Activated T-helper 9 cell treated with anti-CD3 and anti-CD28 coated beads, Interleukin-2, amount 50 U/mL, for 16 hours (primary cell): ENCODE data around the gene PATJ.
"Not testable (repeated sequence)": the region's sequence is repeated elsewhere in the genome, so short reads cannot be mapped to it uniquely, and the experiment has no call there.

Source experiments
- DNase-seq: peaks from one replicate; pipeline ENCODE4 v3.0.0-alpha.2; 2020; ENCODE audit warnings: low read depth

The PATJ gene

DNA sequence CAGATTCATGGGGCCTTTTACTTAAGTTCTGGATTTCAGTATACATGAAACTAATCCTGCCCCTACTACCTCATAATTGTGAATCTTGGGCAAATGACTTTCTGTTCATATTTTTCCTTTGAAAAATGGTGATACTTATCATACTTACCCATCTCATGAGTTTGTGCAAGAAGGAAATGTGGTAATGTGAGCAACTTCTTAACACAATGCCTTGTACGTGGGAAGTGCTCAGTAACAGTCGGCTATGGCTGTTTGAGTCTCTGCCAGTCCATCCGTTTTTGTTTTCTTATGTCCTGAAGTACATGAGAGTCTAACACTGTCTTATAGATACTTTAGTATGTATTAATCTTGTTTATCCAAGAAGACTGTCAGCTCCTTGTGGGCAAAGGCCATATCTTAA lies 86.5 kb downstream of the PATJ start:
- no peak for DNase-seq

DNA sequence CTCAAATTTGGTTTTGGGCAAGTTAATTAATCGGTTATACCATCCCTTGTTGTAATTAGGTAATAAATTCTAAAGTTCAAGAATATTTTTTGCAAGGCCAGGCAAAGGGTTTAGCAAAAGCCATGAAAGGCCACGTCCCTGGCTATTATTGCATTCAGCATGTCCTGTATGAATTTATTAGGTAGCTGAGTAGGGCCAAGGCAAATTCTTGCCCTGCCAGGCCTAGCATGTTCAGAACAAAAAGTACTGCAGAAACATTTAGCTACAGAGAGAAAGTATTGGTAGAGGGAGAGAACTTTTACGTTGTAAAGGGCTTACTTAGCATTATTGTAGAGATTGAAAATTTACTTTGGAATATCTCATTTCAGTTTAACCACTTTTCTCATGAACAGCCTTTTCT lies 94.4 kb downstream of the PATJ start:
- DNase-seq: no peak

DNA sequence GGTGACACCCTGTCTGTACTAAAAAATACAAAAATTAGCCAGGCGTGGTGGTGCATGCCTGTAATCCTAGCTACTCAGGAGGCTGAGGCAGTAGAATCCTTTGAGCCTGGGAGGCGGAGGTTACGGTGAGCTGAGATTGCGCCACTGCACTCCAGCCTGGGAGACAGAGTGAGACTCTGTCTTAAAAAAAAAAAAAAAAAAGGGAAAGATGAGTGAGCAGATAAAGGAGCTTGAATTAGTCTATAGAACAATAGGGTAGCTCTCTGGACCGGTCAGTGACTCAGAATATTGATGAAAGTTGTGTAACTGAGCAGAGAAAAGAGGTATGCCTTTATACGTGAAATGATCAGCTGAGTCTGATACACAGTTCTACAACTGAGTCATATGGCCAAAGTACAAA lies 95.3 kb downstream of the PATJ start:
- not testable (repeated sequence) for DNase-seq

DNA sequence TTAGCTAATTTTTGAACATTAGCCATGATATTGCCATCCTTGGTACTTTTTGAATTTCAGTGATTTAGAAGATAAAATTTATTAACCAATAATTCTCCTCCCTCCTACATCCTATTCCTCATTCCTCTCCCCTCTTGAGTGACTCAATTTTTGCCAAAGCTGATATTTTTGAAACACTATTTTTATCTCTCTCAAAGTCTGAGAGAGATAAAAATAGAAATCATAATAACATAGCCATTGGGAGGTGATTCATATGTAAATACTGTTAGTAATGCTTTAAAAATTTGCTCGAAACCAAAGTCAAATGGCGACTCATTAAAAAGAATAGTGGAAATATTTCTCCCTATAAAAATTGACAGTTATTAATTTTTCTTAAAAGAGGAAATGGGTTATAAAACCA lies 97.4 kb downstream of the PATJ start:
- no peak for DNase-seq

DNA sequence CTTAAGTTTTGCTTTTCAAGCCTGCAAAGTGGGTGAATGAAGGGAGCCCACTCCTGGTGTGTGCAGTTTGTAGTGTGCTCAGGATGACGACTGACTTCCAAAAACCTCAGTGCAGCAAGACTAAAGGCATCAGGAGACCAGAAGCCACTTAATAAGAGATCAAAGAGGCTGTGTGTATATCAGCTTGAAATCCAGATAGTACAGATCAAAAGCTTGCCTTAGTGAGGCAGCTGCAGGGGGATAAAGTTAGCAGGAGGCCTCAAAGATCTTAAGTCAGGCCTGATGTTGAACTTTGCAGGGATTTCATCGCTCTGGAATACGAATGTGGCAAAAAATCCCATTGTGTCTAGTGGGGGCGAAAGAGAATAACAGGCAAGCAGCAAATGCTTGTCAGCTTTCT lies 99.8 kb downstream of the PATJ start:
- DNase-seq: no peak

- DNase-seq: no peak
Measured at GRCh38 chr1:61842863-61843514, 100.7 kb downstream of the PATJ start.

DNA sequence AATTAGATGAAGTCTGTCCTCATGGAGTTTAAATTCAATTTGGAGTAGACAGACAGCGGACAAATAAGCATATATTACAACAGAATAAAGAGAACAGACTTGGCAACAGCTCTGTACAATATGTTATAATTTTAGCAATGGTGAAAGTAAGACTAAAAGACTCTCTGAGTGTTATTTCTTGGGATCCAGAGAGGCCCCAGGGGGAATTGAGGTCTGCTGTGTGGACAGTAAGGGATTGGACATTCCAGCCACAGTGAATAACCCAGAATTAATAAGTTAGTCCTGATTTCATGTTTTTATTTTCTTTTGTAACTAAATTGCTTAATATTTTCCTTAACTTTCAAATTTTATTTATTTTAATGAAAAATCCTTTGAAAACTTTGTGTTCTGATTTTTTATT lies 101.7 kb downstream of the PATJ start:
- DNase-seq: no peak

DNA sequence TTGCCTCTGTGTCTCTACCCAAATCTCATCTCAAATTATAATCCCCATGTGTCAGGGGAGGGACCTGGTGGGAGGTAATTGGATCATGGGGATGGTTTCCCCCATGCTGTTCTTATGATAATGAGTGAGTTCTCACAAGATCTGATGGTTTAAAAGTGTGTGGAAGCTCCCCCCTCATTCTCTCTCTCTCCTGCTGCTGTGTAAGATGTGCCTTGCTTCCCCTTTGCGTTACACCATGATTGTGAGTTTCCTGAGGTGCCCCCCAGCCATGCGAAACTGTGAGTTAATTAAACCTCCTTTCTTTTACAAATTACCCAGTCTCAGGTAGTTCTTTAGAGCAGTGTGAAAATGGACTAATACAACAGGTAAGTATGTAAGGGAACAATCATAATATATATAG lies 102.4 kb downstream of the PATJ start:
- DNase-seq: not testable (repeated sequence)

DNA sequence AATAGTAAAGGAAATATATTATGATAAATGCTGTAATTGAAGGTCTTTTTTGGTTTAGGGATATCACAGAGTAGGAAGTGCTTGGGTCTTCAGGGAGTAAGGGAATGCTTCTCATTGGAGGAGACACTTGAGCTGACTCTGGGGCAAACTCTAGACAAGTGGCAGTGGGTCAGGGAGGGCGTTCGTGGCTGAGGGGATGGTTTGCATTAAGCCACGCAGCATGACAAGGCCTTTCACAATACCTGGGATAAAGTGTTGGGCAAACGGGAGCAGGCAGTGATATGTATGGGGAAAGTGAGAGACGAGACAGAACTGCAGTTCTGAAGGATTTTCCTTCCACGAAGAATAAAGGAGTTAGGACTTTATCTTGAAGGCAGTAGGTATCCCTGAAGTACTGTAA lies 109.0 kb downstream of the PATJ start:
- DNase-seq: no peak

DNA sequence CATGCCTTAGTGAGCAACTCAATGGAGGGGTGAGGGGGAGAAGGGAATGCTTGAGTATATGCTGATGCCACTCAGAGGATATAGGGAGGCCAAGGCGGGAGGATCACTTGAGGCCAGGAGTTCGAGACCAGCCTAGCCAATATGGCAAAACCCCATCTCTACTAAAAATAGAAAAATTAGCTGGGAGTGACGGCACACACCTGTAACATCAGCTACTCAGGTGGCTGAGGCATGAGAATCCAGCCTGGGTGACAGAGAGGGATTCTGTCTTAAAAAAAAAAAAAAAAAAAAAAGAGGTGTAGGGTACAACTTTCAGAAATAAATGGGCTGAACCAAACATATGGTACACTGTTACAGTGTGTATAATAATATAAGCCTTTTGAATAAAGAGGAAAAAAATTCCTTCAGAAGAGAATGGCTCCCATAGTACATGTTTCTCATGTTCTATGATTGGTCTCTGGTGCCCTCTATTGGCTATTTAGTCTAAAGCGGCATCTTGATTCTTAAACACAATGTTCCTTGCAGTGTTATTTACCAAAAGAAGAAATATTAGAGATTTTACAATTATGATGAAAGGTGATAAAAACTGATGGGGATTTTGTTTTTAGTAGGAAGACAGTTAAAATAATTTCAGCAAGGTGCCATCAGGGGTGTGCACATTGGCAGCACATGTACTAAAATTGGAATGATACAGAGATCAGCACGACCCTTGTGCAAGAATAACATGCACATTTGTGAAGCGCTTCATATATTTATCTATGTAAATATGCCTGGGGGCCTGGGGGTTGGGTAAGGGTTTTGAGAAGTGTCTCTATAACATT lies 109.8 kb downstream of the PATJ start:
- no peak for DNase-seq

- no peak for DNase-seq
Measured at GRCh38 chr1:61852670-61853015, 110.4 kb downstream of the PATJ start.

DNA sequence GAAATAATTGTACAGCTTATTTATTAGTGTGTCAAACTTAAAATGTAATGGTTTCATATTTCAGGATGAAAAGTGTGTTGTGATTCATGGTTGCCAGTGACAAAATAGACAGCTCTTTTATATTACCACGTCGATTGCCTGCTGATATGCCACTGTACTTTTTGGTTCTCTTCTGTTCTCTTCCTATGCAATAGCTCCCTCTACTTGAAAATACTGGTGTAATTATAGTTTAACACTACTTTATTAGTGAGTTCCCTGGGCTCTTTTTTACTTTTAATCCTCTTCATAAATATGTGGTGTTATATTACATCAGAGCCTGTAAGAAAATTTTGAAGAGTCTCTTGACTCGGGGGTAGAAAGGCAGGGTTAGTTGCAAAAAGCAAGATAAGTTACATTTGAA lies 111.3 kb downstream of the PATJ start:
- DNase-seq: no peak

DNA sequence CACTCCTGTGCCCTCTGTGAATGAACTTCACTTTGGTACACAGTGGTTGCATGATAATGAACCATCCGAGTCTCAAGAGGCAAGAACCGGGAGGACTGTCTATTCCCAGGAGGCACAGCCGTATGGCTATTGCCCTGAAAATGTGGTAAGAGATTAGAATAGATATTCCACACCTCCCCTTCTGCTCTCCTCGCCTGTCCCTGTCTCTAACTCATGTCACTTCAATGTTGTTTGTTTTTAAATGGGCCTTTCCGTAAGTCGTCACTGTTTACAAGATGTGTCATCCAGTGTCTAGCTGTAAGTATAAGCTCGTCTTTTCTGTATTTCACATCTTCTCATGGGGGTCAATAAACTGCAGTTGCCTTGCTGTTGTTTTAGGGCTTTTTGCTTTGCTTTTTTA lies 122.2 kb downstream of the PATJ start:
- no peak for DNase-seq

DNA sequence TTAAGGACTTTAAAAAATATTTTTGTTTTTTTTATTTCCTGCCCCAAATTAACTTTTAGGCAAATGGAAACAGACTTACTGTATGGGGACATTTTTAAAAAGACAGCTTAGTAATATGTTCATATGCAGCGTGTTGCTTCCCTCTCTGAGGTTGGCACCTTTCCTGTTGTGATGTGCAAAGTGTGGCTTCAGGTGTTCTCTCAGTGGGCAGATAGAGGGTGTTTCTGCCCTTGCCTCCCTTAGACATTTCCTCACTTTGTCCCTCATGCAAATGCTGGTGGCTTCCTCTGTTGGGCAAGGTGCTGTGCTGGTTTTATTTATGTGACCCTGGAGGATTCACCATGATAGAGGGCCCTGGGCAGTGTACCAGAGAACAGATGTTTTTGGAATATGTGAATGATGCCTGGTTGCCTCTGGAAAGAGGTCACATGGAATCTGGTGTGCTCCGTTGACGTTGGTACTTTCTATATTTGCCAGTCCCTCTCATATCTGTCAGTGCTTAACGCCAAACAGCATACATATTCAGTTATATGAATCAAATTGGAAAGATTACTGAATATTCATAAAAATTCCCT lies 123.5 kb downstream of the PATJ start:
- no peak for DNase-seq

DNA sequence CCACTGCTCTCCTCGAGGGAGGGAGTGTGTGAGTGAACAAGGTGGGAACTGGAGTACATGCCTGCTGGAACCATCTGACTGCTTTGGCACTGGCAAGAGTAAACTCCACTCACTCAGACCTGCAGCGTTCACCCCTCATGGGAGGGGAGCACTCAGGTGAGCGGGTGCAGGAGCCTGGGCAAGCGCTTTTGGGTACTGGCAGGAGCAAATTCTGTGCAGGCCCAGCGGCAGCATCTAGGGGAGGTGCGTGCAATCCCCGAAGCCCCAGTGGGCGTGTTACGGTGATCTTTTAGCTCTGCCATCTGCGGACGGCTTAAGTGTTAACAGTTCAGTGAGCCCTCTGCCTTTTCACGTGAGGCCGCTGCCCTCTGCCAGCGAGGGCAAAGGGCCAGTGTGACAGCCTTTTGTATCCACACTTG lies 127.4 kb downstream of the PATJ start:
- DNase-seq: no peak

DNA sequence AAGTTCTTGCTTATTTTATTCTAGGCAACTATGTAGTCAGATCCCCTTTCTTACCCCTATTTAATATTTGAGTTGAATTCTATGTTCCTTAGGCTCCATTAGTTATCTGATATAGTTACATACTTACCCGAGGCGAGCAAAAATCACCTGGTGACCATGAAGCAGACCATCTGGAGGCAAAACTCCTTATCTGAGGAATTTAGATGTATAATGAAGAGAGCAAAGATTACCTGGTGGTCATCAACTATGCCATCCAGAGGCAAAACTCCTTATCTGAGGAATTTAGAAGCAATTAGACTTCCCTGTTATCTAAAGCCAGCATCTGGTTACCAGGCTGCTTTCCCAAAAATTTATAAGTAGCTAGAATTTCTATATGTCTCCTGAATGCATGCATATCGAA lies 129.9 kb downstream of the PATJ start:
- no peak for DNase-seq

- no peak for DNase-seq
Measured at GRCh38 chr1:61873581-61873980, 131.3 kb downstream of the PATJ start.

GRCh38 chr1:61873994-61874393 lies 131.7 kb downstream of the PATJ start:
- DNase-seq: no peak

GRCh38 chr1:61875198-61875597 lies 132.9 kb downstream of the PATJ start:
- DNase-seq: no peak

GRCh38 chr1:61879887-61880474 lies 137.7 kb downstream of the PATJ start:
- not testable (repeated sequence) for DNase-seq

GRCh38 chr1:61887076-61887867 lies 145.0 kb downstream of the PATJ start:
- DNase-seq: no peak

DNA sequence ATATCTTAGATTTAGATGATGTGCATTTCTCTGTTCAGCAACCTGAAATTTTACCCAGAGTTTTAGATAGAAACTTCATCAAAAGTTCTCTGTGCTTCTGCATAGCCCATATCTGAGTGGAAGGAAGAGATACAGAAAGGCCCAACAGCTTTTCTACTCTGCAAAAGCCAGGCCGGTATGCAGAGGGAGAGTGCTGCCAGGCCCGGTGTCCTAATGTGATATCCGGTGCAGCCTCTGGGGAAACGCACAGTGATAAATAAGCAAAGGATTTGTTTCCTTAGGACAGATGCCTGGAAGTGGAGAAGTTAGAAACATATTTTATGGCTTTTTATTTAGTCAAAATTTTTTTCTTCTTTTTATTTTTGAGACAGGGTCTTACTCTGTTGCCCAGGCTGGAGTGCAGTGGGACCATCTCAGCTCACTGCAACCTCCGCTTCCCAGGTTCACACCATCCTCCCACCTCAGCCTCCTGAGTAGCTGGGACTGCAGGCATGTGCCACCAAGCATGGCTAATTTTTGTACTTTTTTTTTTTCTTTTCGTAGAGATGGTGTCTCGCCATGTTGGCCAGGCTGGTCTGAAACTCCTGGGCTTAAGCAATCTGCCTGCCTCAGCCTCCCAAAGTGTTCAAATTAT lies 145.8 kb downstream of the PATJ start:
- no peak for DNase-seq
